Measurements from ENCODE around the gene KPNA3.
"Not testable (repeated sequence)": the region's sequence is repeated elsewhere in the genome, so short reads cannot be mapped to it uniquely, and the experiment has no call there.

The KPNA3 gene

DNA sequence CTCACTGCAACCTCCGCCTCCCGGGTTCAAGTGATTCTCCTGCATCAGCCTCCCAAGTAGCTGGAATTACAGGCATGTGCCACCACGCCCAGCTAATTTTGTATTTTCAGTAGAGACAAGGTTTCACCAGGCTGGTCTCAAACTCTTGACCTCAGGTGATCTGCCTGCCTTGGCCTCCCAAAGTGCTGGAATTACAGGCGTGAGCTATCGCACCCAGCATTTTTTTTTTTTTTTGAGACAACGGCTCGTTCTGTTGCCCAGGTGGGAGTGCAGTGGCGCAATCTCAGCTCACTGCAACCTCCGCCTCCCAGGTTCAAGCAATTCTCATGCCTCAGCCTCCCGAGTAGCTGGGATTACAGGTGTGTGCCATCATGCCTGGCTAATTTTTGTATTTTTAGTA lies 10.6 kb upstream of the KPNA3 start:
- DNase-seq = not testable (repeated sequence)

DNA sequence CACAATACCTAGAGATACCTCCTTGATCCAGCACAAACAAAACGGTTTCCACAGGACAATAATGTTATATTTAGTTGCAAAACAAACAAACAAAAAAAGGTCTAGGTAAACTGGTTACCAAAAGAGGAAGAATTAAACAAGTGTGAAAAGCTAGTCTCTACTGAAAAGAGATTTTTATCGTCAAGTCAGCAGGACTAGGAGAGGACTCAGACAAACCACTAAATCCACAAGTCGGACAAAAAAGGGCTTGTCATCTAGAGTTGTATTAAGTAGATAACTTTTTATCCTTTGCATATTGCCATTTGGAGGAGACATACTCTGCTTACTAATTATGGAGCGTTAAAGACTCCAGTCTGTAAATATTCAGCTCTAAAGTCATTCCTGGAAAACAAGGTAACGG lies 9.9 kb upstream of the KPNA3 start:
- DNase-seq = no peak

DNA sequence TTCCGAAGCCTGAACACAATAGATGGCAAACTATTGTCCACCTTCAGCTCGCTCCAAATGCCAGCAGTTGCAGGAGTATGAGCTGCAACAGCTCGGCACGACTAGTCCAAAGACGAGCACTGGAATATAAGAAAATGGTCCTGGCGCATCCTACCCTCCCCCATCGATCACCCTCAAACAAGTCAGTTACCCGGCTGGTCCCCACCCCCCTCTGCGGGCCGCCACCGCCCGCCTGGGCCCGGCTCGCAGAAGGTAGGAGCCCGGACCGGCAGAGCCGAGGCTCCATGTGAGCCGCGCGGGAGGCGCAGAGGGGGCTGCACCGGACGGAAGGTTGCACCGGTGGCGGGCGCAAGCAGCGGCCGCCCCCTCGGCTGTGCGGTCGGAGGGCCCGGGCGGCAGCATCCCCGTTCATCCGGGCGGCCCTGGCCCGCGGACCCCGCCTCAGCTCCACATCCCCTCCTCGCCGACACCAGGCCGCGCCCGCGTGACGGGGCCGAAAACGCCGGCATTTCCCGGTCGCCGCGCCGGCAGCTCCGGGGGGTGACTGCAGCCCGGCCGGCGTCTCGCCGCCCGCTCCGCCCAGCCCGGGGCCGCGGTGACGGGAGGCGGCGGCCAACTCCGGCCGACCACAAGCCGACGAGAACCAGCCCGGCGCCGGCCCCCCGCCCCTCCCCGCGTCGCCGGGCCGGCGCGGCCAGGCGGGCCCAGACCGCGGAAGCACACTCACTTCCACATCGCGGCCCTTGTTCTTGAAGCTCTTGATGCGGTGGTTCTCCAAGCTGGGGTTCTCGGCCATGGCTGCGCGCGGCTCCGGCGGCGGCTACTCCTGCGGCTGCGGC lies 552 bp downstream of the KPNA3 start:
- DNase-seq = peak; percentile 62

DNA sequence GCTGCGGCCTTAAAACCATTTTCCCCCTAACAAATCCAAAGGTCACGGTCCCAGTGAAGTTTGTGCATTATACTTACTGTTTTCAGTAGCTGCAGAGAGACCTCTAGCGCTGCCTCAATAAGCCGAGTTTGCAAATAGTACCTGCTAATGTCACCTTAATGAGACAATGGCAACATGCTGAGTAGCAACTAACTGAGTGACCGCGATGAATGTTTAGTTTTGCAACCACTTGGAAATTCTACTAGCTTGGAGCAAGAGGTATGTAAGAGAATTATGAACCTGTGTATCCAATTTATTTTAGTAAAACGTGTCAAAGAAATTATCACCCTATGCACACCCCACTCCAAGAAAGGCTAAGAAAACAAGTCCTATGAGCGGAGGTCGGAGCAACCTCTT lies 1.2 kb downstream of the KPNA3 start:
- no peak for DNase-seq

DNA sequence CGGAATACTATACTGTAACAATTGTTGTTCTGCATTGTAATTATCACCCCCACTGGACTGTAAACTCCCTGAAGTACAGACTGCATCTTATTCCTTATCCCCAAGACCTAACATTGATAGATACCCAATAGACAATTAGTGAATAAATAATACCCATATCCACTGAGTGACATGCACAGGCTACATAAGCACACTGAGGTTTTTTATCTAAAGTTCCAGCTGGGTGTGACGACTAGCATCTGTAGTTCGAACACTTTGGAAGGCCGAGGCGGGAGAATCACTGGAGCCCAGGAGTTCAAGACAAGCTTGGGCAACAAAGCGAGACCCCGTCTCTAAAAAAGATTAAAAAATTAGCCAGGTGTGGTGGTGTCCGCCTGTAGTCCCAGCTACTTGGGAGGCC lies 2.5 kb downstream of the KPNA3 start:
- DNase-seq = no peak

DNA sequence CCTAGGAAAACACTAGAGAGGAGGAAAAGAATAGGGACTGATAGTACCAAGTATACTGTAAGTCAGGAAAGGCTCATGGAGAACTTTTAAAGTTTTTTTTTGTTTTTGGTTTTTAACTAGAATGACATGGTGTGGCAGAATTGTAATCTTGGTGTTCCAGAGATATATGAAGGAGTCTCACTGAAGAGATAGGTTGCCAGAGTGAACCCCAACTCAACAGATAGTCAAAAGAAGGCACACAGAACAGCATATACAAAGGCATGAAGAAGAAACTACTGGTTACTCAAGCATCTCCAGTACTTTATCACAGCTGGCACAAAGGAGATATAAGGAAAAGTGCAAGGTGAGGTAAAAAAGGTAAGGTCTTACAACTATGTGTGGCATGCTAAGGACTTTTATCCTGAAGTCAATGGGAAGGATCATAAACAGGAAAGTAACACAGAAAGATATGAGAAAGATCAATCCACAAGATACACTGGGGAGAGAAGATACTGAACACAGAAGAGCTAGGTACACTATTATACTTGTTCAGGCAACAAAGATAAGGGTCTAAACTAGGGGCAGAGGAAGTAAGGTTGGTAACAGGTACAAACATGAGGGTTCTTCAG lies 6.0 kb downstream of the KPNA3 start:
- no peak for DNase-seq

DNA sequence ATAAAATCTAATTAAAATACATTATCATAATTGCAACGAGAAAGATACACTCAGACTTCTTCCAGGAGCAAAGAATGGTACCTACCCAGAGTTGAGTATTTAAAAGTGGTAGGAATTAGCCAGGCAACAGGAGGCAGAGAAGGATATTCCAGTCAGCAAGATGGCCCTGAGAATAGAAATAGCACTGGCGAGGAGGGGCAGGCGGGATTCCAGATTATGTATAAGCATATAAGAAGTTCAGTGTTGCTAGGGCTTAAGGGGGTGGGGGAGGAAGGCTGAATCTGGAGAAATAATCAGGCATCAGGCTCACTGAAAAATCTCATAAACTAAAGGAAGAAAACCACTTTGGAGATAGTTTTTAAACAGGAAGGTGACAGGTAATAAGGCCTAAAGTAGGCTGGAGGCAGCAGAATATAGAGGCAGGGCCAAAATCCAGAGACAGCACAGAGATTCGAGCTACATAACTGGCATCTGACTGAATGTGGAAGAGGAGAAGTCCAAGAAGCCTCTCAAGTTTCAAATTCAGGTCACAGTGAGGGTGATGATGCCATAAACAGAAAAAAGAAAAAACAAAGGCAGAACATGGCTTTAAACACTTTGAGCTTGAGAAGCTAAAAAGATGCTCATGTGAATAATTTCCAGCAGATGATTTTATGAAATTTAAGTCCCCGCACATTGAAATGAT lies 7.5 kb downstream of the KPNA3 start:
- no peak for DNase-seq

DNA sequence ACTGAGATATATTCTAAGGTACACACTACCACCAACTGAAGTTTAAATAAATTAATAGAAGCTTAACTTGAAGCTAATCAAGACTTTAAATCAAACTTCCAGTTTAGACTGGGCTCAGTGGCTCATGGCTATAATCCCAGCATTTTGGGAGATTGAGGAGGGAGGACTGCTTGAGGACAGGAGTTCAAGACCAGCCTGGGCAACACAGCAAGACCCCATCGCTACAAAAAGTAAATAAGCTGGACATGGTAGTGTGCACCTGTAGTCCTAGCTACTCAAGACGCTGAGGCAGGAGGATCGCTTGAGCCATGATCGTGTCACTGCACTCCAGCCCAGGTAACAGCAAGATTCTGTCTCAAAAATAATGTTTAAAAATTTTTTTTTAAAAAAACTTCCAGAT lies 8.6 kb downstream of the KPNA3 start:
- DNase-seq = no peak

DNA sequence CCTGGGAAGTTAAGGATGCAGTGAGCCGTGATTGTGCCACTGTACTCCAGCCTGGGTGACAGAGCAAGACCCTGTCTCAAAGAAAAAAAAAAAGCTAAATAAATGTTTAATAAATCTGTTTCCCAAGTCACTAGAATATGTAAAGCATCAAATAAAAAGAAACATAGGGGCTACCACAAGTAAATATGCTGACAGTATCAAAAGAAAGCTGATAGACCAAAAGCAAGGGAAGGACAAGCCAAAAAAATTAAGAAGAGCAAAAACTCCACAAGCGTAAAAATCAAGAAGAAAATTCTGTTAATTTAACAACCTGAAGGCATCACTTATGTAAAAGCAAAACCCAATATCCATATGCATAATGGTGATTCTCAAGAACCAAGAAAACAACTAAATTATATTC lies 9.7 kb downstream of the KPNA3 start:
- DNase-seq = no peak

DNA sequence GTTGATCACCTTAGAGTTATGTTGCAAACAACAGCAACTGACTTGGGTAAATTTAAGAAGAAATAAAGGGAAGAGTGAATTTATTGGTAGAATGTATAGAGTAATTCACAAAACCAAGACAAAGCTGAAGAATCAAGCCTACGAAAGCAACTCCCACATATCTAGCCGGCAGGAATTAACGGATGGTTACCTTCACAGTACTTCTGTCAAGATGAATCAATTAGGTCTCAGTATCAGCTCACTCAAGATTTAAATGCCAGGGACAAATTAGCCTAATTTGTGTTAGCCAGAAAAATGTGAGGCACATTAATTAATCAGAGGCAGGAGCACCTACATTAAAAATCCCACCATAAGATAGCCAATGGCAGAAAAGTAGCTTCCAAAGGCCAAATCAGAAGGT lies 10.7 kb downstream of the KPNA3 start:
- no peak for DNase-seq

DNA sequence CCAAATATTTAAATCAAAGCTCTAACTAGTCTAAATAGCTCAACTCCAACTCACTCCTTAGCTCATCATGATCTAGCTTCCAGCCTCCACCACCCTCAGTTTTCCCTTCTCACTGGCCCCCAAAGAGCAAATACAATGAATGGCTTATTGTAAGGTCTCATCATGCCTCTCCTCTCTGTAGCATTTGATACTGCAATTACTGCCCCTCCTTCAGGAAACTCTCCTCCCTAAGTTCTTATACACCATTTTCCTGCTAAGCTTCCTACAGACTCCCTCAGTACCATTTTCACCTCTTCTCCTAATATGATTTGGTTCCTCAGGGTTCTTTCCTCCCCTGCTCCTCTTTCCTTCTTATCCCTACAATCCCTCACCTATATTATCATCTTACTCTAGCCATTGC lies 12.8 kb downstream of the KPNA3 start:
- no peak for DNase-seq

DNA sequence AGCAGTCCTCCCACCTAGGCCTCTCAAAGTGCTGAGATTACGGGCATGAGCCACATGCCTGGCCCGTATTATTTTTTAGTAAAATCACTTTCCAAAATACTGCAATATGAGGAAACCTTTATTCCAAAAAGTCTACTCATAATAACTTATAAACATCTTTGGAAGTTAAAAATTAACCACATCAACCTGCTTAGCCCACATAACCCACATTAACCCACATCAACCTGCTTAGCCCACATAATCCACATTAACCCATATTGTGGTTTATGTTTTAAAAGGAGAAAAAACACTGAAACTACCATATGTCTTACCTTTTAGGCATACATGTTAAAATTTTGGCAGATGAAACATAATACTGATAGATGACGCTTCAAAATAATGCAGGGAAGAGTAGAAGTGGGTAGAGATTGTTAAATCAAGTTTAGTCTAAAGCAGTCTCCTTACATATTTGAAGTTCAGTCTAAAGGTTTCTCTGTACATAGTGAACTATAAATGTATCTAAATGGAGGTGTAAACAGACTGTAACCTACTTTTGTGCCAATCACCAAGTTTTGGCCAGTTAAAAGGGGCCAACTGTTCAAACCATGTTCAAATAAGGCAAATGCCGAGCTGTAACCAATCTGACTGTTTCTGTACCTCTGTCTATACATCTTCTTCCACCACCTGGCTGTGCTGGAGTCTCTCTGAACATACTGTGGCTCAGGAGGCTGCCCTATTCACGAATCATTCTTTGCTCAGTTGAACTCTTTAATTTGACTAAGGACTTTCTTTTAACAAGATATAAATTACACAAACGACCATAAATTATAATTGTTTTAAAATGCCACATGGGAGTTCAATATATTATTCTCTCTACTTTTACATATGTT lies 14.5 kb downstream of the KPNA3 start:
- no peak for DNase-seq

DNA sequence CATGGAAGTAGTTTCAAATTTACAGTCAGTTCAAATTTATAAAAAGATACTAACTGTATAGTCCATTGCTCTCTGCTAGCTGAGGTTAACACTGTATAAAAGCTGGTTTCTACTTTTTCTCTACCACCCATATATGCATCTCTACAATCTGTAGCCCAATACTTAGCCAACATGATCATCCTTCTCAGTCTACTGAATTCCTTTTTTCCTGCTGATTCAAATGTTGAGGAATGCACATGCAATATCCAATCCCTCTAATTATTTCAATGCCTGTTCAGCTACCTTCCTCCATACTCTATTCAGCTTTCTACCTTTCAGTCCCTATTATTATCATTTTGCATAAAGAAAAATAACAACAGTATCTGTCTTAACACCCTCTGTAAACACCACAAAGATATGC lies 15.6 kb downstream of the KPNA3 start:
- no peak for DNase-seq

DNA sequence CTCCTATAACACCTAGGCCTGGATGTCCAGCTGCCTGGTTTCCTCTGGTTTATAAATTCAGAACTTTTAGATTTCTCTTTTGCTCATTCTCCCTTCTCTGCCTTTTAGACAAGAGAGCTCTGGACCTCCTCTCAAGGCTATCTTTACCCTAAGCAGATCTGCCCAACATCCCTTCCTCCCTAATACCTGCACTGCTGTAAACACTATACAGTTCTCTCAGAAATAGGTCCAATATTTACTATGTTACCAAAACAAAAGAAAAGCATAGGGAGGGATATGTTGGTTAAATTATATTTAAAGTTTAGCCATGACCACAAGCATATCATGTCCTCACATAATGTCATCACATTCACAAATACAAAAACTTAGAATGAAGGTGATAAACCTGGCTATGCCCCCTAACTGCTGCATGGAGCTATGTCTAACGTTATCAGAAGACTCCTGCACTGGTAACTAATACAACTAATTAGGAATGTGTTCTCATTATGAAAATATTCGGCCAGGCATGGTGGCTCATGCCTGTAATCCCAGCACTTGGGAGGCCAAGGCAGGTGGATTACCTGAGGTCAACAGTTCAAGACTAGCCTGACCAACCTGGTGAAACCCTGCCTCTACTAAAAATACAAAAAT lies 18.0 kb downstream of the KPNA3 start:
- DNase-seq = no peak

DNA sequence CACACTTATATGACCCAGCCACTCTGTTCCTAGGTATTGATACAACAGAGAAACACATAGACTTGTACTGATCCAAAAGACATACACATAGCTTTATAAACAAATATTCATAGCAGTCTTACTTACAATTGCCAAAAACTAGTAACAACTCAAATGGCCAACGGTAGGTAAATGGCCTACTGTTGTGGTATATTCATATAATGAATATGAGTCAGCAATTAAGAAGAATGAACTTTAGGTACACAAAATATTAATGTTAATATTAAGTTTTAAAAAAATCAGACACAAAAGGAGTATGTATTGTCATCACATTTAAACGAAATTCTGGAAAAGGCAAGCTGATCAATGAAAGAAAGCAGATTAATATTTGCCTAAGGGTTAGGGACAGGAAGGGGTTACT lies 19.7 kb downstream of the KPNA3 start:
- DNase-seq = no peak

DNA sequence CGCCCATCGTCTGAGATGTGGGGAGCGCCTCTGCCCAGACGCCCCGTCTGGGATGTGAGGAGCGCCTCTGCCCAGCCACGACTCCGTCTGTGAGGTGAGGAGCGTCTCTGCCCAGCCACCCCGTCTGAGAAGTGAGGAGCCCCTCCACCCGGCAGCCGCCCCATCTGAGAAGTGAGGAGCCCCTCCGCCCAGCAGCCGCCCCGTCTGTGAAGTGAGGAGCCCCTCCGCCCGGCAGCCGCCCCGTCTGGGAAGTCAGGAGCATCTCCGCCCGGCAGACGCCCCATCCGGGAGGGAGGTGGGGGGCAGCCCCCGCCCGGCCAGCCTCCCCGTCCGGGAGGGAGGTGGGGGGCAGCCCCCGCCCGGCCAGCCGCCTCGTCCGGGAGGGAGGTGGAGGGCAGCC lies 30.7 kb downstream of the KPNA3 start:
- not testable (repeated sequence) for DNase-seq

DNA sequence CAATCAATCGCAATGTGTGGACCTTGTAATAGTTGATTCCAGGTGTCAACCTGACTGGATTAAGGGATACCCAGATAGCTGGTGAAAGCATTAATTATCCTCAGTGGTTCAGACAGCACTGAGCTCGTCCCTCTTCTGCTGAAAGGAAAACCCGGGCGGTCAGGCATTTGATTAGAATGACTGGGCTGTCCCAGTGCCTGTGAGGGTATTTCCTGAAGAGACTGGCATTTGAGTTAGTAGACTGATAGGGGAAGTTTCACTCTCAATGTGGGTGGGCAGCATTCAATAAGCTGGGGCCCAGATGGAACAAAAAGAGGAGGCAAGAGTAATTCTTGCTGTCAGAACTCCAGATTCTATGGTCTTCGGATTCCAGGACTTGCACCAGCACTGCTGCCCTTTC lies 31.9 kb downstream of the KPNA3 start:
- no peak for DNase-seq

DNA sequence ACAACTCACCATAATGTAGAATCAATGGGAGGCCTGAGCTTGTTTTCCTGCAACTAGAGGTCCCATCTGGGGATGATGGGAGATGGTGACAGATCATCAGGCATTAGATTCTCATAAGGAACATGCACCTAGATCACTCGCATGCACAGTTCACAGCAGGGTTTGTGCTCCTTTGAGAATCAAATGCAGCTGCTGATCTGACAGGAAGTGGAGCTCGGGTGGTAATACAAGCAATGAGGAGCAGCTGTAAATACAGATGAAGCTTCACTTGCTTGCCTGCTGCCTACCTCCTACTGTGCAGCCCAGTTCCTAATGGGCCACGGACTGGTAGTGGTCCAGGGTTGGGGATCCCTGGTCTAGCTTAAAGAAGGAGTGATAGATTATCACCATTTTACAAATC lies 33.0 kb downstream of the KPNA3 start:
- no peak for DNase-seq

DNA sequence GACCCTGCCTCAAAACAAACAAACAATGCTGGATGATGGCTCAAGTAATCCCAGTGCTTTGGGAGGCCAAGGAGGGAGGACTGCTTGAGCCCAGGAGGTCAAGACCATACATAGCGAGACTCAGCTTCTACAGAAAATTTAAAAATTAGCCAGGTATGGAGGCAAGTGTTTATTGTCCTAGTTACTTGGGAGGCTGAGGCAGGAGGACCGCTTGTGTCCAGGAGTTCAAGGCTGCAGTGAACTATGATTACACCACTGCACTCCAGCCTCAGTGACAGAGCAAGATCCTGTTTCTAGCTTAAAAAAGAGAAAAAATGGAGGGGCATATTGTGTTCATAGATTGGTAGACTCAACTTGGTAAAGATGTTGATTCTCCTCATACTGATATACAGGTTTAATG lies 36.2 kb downstream of the KPNA3 start:
- DNase-seq = no peak

DNA sequence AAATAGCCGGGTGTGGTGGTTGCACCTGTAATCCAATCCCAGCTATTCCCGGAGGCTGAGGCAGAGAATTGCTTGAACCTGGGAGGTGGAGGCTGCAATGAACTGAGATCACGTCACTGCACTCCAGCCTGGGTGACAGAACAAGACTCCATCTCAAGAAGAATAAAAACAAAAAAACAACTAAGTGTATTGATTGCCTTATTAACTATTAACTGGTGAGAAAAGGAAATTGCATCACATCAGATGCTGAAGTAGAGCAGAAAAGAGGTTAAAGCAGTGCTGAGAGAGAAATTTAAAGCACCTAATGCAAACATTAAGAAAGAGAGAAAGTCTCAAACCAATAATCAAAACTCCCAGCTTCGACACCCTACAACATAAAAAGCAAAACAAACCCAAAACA lies 38.3 kb downstream of the KPNA3 start:
- DNase-seq = no peak

DNA sequence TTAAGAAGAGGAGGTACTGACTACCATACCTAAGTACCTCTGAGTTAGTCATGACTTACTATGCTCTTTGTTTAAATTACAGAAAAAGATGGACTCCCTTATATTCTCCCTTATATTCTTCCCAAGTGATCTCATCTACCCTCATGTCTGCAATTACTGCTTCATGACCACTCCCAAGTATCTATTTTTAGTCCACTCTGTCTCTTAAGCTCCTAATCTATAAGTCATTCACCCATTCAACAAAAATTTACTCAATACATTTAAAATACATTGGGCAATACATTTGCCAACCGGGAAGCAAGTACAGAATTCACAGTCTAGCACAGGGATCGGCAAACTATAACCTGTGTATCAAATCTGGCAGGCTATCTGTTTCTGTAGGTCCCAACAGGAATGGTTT lies 42.6 kb downstream of the KPNA3 start:
- no peak for DNase-seq

DNA sequence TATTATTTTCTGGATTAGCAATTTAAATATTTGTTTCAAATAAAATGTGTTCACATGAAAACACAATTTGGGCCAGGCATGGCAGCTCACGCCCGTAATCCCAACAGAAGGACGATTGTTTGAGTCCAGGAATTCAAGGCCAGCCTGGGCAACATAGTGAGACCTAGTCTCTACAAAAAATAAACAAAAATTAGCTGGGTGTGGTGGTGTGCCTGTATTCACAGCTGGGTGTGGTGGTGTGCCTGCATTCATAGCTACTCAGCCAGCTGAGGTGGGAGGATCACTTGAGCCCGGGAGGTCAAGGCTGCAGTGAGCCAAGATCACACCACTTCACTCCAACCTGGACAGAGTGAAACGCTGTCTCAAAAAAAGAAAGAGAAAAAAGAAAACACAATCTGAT lies 46.4 kb downstream of the KPNA3 start:
- DNase-seq = no peak

DNA sequence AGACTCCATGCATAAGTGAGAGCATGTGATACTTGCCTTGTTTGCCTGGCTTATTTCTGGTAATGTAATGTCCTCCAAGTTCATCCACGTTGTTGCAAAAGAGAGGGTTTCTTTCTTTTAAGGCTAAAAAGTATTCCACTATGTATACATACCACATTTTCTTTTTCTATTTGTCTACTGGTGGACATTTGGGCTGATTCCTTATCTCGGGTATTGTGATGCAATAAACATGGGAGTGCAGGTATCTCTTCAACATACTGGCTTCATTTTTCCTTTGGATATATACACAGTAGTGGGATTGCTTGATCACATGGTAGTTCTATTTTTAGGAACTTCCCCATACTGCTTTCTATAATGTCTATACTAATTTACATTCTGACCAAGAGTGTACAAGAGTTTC lies 51.6 kb downstream of the KPNA3 start:
- no peak for DNase-seq
